Uterus (tissue), 4 donors: ENCODE measurements around the gene YJEFN3. TPM values are rescaled to one million over a fixed set of nuclear protein-coding genes. Genes with fewer than 3 reads are reported as not detected.

Experiments
- DNase-seq, 2 donors: peaks; one replicate each; pipeline ENCODE4 v3.0.0-alpha.2; 2019 to 2020
- H3K27ac ChIP-seq, 2 donors: fragments of 200-600 bp; sonication (generic); 1 replicate in 1 of 2; 2 replicates in 1 of 2; pipeline ENCODE4 v1.5.1; 2016 to 2018
- H3K27me3 ChIP-seq, 2 donors: fragments of 200-600 bp; sonication (generic); one replicate each; pipeline ENCODE4 v1.5.1; 2018 to 2019; ENCODE audit warnings: control low read depth in 1 of 2
- H3K36me3 ChIP-seq, 2 donors: fragments of 200-600 bp; sonication (generic); one replicate each; pipeline ENCODE4 v1.5.1; 2019; ENCODE audit warnings: control low read depth in 1 of 2
- H3K4me1 ChIP-seq, 2 donors: fragments of 200-600 bp; sonication (generic); one replicate each; pipeline ENCODE4 v1.5.1; 2018 to 2019; ENCODE audit warnings: control low read depth in 1 of 2
- H3K4me3 ChIP-seq, 2 donors: fragments of 200-600 bp; sonication (generic); 1 replicate in 1 of 2; 2 replicates in 1 of 2; pipeline ENCODE4 v1.5.1; 2018 to 2019; ENCODE audit warnings: mild to moderate bottlenecking in 1 of 2
- H3K9me3 ChIP-seq, 2 donors: fragments of 200-600 bp; sonication (generic); one replicate each; pipeline ENCODE4 v1.5.1; 2019; ENCODE audit warnings: control low read depth in 1 of 2
- POLR2A ChIP-seq, 2 donors: fragments of 450-650 bp; IDR thresholded peaks; one replicate each; pipeline ENCODE4 v1.6.1; 2016; ENCODE audit warnings: antibody characterized with exemption in 2 of 2, mild to moderate bottlenecking in 1 of 2, moderate library complexity in 1 of 2
- intact Hi-C: fragments of 100-400 bp; cut with DNase I; formaldehyde crosslinking; loops from one replicate; pipeline ENCODE4 v1.15.1; 2023; ENCODE audit warnings: low total_unique reads
- total RNA-seq, 4 donors: library from RNA; depleted of rRNA in 3 of 4; stranded (reverse); fragments of >200 nt in 3 of 4; gene quantifications; one replicate each; pipeline versions ENCODE4 v1.1.0 to v1.2.4, GENCODE V29; 2014 to 2023
- TF ChIP-seq, protein P1 (sequence below), 4 experiments: fragments of 200-600 bp in 2 of 4; fragments of 450-650 bp in 2 of 4; sonication (generic) in 2 of 4; IDR thresholded peaks; one replicate each; pipeline ENCODE4 v1.5.1; 2016 to 2019; ENCODE audit warnings: antibody characterized with exemption in 4 of 4, mild to moderate bottlenecking in 2 of 4, moderate library complexity in 1 of 4
- donor health status: DM: yes; HTN: yes; CAD: no.

Gene YJEFN3
- total RNA-seq, 4 donors from 2014 or later, result 1.5 to 6.8 (median 2.9) TPM; not detected in 1

DNA sequence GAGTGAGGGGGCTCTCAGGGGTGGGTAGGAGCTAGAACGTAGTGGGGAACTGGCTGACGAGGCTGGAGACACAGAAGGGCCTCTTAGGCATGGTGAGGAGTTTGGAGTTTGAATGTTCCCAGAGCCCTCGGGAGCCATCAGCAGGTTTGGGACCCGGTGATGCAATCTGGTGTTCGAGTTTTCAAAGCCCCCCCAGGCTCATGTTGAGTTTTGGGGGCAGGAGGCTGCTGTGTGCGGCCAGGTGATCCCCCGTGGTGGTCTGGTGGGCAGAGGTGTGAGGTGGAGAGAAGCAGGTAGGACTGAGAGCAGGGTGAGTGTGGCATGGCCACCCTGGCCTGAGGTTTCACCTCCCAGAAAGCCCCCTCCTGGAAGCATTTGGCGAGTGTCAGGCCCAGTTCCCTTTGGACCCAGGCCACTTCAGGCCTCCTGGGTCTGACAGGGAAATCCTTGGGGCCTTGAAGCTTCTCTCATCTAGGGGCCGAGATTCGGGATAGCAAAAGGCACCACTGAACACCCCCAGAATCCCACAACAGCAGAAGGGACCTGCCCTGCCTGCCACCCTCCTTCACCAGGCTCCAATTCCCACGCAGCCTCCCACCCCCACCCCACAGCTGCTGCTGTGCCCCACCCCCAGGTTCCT is 1.2 kb downstream of the YJEFN3 start:
- TF ChIP-seq, protein P1, sequence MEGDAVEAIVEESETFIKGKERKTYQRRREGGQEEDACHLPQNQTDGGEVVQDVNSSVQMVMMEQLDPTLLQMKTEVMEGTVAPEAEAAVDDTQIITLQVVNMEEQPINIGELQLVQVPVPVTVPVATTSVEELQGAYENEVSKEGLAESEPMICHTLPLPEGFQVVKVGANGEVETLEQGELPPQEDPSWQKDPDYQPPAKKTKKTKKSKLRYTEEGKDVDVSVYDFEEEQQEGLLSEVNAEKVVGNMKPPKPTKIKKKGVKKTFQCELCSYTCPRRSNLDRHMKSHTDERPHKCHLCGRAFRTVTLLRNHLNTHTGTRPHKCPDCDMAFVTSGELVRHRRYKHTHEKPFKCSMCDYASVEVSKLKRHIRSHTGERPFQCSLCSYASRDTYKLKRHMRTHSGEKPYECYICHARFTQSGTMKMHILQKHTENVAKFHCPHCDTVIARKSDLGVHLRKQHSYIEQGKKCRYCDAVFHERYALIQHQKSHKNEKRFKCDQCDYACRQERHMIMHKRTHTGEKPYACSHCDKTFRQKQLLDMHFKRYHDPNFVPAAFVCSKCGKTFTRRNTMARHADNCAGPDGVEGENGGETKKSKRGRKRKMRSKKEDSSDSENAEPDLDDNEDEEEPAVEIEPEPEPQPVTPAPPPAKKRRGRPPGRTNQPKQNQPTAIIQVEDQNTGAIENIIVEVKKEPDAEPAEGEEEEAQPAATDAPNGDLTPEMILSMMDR (IDR thresholded peaks at IDR 0.05), result no peak
- TF ChIP-seq POLR2A (IDR thresholded peaks at IDR 0.05), result no peak
- no peak overlapping the region for H3K4me3 ChIP-seq
- intact Hi-C loops, result loop anchor here (10.0 kb wide), 1 partner anchor 115 kb away; the partner anchor contains the start of gene GMIP
- no peaks in the 10 kb centered on the region for H3K9me3 ChIP-seq
- H3K27ac ChIP-seq, result no peak overlapping the region
- no peaks in the 10 kb centered on the region for H3K36me3 ChIP-seq
- DNase-seq, result no peak
- no peaks in the 10 kb centered on the region for H3K27me3 ChIP-seq
- H3K4me1 ChIP-seq, result peaks cover 0 to 3% of the 10 kb centered on the region in 2 donors

DNA sequence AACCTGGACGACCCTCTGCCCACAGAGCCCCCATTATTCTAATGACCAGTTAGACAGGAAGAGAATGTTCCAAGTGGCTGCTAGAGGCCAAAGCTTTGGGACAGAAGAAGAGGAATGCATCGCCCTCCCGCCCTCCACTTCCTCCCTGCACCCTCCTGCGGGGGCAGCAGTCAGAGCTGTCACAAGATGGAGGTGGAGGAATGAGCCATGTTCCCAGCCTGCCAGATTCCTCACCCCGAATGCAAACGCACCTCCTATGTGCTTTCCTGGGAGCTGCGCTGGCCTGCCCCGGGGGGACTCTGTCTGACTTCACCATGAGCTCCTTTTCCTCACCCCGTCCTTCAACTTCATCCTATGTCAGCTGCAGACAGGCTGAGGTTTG is 1.7 kb downstream of the YJEFN3 start:
- H3K36me3 ChIP-seq, result no peaks in the 10 kb centered on the region
- no peaks in the 10 kb centered on the region for H3K9me3 ChIP-seq
- no peak overlapping the region for H3K27ac ChIP-seq
- no peak overlapping the region for H3K4me3 ChIP-seq
- TF ChIP-seq, protein P1 (IDR thresholded peaks at IDR 0.05), result no peak
- no peak for TF ChIP-seq POLR2A (IDR thresholded peaks at IDR 0.05)
- DNase-seq, result no peak
- H3K4me1 ChIP-seq, result peaks cover 0 to 3% of the 10 kb centered on the region in 2 donors
- no peaks in the 10 kb centered on the region for H3K27me3 ChIP-seq
- intact Hi-C loops, result loop anchor here (10.0 kb wide), 1 partner anchor 114 kb away; the partner anchor contains the start of gene GMIP

DNA sequence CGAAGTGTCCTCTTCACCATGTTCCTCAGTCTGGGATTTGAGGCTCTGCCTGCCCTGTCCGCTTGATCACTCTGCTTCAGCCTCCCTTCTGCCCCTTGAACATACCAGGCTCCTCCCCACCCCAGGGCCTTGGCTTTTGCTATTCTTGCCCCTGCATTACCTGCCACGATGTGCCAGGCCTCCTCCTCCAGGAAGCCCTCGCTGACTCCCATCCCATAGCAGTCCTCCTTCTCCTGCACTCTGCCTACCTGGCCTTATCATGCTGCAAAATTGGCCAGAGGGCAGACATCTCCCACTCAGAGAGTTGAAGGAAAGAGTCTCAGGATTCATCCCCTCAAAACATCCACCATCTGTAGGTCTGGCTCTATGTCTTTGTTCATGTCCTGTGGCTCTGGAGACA is 2.2 kb downstream of the YJEFN3 start:
- TF ChIP-seq, protein P1 (IDR thresholded peaks at IDR 0.05), result no peak
- no peak for TF ChIP-seq POLR2A (IDR thresholded peaks at IDR 0.05)
- intact Hi-C loops, result loop anchor here (10.0 kb wide), 1 partner anchor 114 kb away; the partner anchor contains the start of gene GMIP

DNA sequence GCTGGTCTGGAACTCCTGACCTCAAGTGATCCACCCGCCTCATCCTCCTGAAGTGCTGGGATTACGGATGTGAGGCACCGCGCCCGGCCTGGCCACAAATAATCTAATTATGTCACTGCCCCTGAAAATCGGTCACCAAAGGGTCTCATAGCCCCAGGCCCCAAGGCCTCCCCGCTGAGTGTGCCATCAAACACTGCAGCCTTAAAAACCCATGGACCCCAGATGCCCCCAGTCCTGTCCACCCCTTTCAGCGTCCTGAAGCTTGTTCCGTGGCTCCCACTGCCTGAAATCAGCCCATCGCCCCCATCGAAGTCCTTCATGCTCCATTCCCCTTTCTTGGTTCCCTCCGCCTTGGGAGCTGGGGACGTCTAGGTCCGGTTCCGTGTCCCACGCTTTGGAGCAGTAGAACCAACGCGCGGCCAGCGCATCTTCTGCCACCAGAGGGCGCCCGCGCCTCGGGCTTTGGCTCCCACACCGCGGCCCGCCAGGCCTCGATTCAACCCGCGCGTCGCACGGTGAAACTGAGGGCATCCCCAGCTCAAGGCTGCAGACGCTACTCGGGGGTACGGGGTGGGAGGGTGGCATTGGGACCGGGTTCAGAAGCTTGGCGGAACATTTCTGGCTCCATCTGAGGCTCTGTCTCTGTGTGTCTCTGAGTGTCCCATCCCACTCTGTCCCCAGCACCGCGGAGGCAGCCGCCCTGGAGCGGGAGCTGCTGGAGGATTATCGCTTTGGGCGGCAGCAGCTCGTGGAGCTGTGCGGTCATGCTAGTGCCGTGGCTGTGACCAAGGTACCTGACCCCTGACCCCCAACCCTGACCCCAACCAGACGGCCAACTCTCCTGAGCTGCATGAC is 3.5 kb downstream of the YJEFN3 start:
- no peaks in the 10 kb centered on the region for H3K36me3 ChIP-seq
- peaks cover 0 to 3% of the 10 kb centered on the region in 2 donors for H3K4me1 ChIP-seq
- peak in 1 of 2 donors; percentile 17 for TF ChIP-seq POLR2A (IDR thresholded peaks at IDR 0.05)
- TF ChIP-seq, protein P1 (IDR thresholded peaks at IDR 0.05), result peak; percentile 91 to 95 (median 92)
- no peaks in the 10 kb centered on the region for H3K27me3 ChIP-seq
- H3K4me3 ChIP-seq, result no peak overlapping the region
- no peak overlapping the region for H3K27ac ChIP-seq
- no peaks in the 10 kb centered on the region for H3K9me3 ChIP-seq
- intact Hi-C loops, result loop anchor here (10.0 kb wide), 1 partner anchor 113 kb away; the partner anchor contains the start of gene GMIP
- peak; percentile 72 to 84 for DNase-seq

More for the DNA sequence above, 2.2 kb downstream of the YJEFN3 start:
- Histone ChIP-seq H3K4me3 (no peak overlapping the region), H3K27me3 (no peaks in the 10 kb centered on the region), H3K4me1 (peaks cover 0 to 3% of the 10 kb centered on the region in 2 donors), H3K27ac (no peak overlapping the region), H3K9me3 (no peaks in the 10 kb centered on the region), H3K36me3 (no peaks in the 10 kb centered on the region)
- DNase-seq, result no peak
